ENCODE data around the gene ELP4. TPM values are rescaled to one million over a fixed set of nuclear protein-coding genes. Genes with fewer than 3 reads are reported as not detected.

Gene ELP4
- total and polyA plus RNA-seq, 2 experiments from 2014 or later: 12.3 to 25.1 TPM

GRCh38 chr11:31699066-31699465 lies 189.5 kb downstream of the ELP4 start:
- H3K79me2 ChIP-seq: no peaks in the 10 kb centered on the region
- H4K20me1 ChIP-seq (ENCODE audit: insufficient read depth, poor library complexity, severe bottlenecking): no peaks in the 10 kb centered on the region
- no peaks in the 10 kb centered on the region for H3K9me2 ChIP-seq (replicated peaks; ENCODE audit: insufficient read depth)
- no peaks in the 10 kb centered on the region for H3K36me3 ChIP-seq (replicated peaks; ENCODE audit: insufficient read depth, low read depth)
- H3K9me3 ChIP-seq (ENCODE audit: low read depth): no peaks in the 10 kb centered on the region
- H3K4me3 ChIP-seq: no peak overlapping the region
- no peak for DNase-seq (ENCODE audit: low spot score)
- WGBS (ENCODE audit: low lambda C conversion rate, missing lambda C conversion rate): 97% methylated on average over 1 of the region's 1 CpG
- H3K27ac ChIP-seq: no peak overlapping the region
- H3K27me3 ChIP-seq: no peaks in the 10 kb centered on the region
- no peak overlapping the region for H3K4me2 ChIP-seq
- H2AFZ ChIP-seq: no peak overlapping the region
- no peak for TF ChIP-seq CTCF (IDR thresholded peaks at IDR 0.05; ENCODE audit: poor library complexity)
- TF ChIP-seq EZH2 (IDR thresholded peaks at IDR 0.05; ENCODE audit: borderline replicate concordance): no peak
- TF ChIP-seq EZH2phosphoT487 (IDR thresholded peaks at IDR 0.05; ENCODE audit: low read depth, severe bottlenecking, unreplicated experiment): no peak
- H3K4me1 ChIP-seq (ENCODE audit: insufficient read depth): no peaks in the 10 kb centered on the region

- no peak overlapping the region for H3K4me3 ChIP-seq
- no peaks in the 10 kb centered on the region for H4K20me1 ChIP-seq (ENCODE audit: insufficient read depth, poor library complexity, severe bottlenecking)
- 46% methylated on average over 1 of the region's 1 CpG for WGBS (ENCODE audit: low lambda C conversion rate, missing lambda C conversion rate)
- H3K4me1 ChIP-seq (ENCODE audit: insufficient read depth): no peaks in the 10 kb centered on the region
- TF ChIP-seq CTCF (IDR thresholded peaks at IDR 0.05; ENCODE audit: poor library complexity) (no peak), EZH2 (IDR thresholded peaks at IDR 0.05; ENCODE audit: borderline replicate concordance) (no peak), EZH2phosphoT487 (IDR thresholded peaks at IDR 0.05; ENCODE audit: low read depth, severe bottlenecking, unreplicated experiment) (no peak)
- H3K36me3 ChIP-seq (replicated peaks; ENCODE audit: insufficient read depth, low read depth): no peaks in the 10 kb centered on the region
- H3K9me2 ChIP-seq (replicated peaks; ENCODE audit: insufficient read depth): no peaks in the 10 kb centered on the region
- no peaks in the 10 kb centered on the region for H3K79me2 ChIP-seq
- no peak for DNase-seq (ENCODE audit: low spot score)
- H3K9me3 ChIP-seq (ENCODE audit: low read depth): no peaks in the 10 kb centered on the region
- no peak overlapping the region for H2AFZ ChIP-seq
- no peak overlapping the region for H3K4me2 ChIP-seq
- no peaks in the 10 kb centered on the region for H3K27me3 ChIP-seq
- H3K27ac ChIP-seq: no peak overlapping the region
Measured at GRCh38 chr11:31702966-31703365, 193.4 kb downstream of the ELP4 start.

- Histone ChIP-seq H3K4me3 (no peak overlapping the region), H3K27me3 (no peaks in the 10 kb centered on the region), H3K4me1 (ENCODE audit: insufficient read depth) (no peaks in the 10 kb centered on the region), H3K27ac (no peak overlapping the region), H3K79me2 (no peaks in the 10 kb centered on the region), H4K20me1 (ENCODE audit: insufficient read depth, poor library complexity, severe bottlenecking) (no peaks in the 10 kb centered on the region), H2AFZ (no peak overlapping the region), H3K4me2 (no peak overlapping the region), H3K36me3 (replicated peaks; ENCODE audit: insufficient read depth, low read depth) (no peaks in the 10 kb centered on the region), H3K9me3 (ENCODE audit: low read depth) (no peaks in the 10 kb centered on the region), H3K9me2 (replicated peaks; ENCODE audit: insufficient read depth) (no peaks in the 10 kb centered on the region)
- DNase-seq (ENCODE audit: low spot score): no peak
- WGBS (ENCODE audit: low lambda C conversion rate, missing lambda C conversion rate): 100% methylated on average over 1 of the region's 1 CpG
- no peak for TF ChIP-seq EZH2 (IDR thresholded peaks at IDR 0.05; ENCODE audit: borderline replicate concordance)
- TF ChIP-seq CTCF (IDR thresholded peaks at IDR 0.05; ENCODE audit: poor library complexity): no peak
Measured at GRCh38 chr11:31706357-31706756, 196.8 kb downstream of the ELP4 start.

- H3K79me2 ChIP-seq: no peaks in the 10 kb centered on the region
- 36% methylated on average over 2 of the region's 2 CpGs for WGBS (ENCODE audit: low lambda C conversion rate, missing lambda C conversion rate)
- no peaks in the 10 kb centered on the region for H3K36me3 ChIP-seq (replicated peaks; ENCODE audit: insufficient read depth, low read depth)
- TF ChIP-seq EZH2 (IDR thresholded peaks at IDR 0.05; ENCODE audit: borderline replicate concordance) (no peak), CTCF (IDR thresholded peaks at IDR 0.05; ENCODE audit: poor library complexity) (no peak), EZH2phosphoT487 (IDR thresholded peaks at IDR 0.05; ENCODE audit: low read depth, severe bottlenecking, unreplicated experiment) (no peak)
- no peak for DNase-seq (ENCODE audit: low spot score)
- H4K20me1 ChIP-seq (ENCODE audit: insufficient read depth, poor library complexity, severe bottlenecking): no peaks in the 10 kb centered on the region
- H2AFZ ChIP-seq: no peak overlapping the region
- H3K4me2 ChIP-seq: no peak overlapping the region
- no peaks in the 10 kb centered on the region for H3K9me3 ChIP-seq (ENCODE audit: low read depth)
- no peaks in the 10 kb centered on the region for H3K9me2 ChIP-seq (replicated peaks; ENCODE audit: insufficient read depth)
- no peak overlapping the region for H3K27ac ChIP-seq
- no peaks in the 10 kb centered on the region for H3K27me3 ChIP-seq
- H3K4me1 ChIP-seq (ENCODE audit: insufficient read depth): no peaks in the 10 kb centered on the region
- H3K4me3 ChIP-seq: no peak overlapping the region
Measured at GRCh38 chr11:31711137-31711536, 201.6 kb downstream of the ELP4 start.
